Mesenchymal stem cell (in vitro differentiated cells and primary cell): ENCODE results near the gene CDC42EP1.
A peak's percentile ranks its signal among the peaks of the same experiment; 100 is the strongest.
"Not testable (repeated sequence)": the region's sequence is repeated elsewhere in the genome, so short reads cannot be mapped to it uniquely, and the experiment has no call there.

Experiments
- DNase-seq: peaks from one replicate; pipeline ENCODE4 v3.0.0-alpha.2; 2013
- H2AFZ ChIP-seq: one replicate; pipeline ENCODE4 v1.6.1; 2013; ENCODE audit warnings: low read depth, mild to moderate bottlenecking, control low read depth, inconsistent platforms, low read length, moderate library complexity
- H2AK5ac ChIP-seq: 2 replicates; pipeline ENCODE4 v1.6.1; 2013; ENCODE audit warnings: low read length, moderate library complexity, mild to moderate bottlenecking, inconsistent platforms; ENCODE audit not compliant: severe bottlenecking
- H2BK120ac ChIP-seq: one replicate; pipeline ENCODE4 v1.6.1; 2013; ENCODE audit warnings: low read depth, mild to moderate bottlenecking, inconsistent platforms, low read length, moderate library complexity
- H2BK12ac ChIP-seq, 2 experiments: one replicate each; pipeline ENCODE4 v1.6.1; 2013; ENCODE audit warnings: inconsistent platforms in 2 of 2, low read length in 2 of 2, mild to moderate bottlenecking in 2 of 2, moderate library complexity in 2 of 2, control low read depth in 1 of 2
- H2BK15ac ChIP-seq: one replicate; pipeline ENCODE4 v1.6.1; 2013; ENCODE audit warnings: mild to moderate bottlenecking, low read depth, inconsistent platforms; ENCODE audit not compliant: poor library complexity, severe bottlenecking
- H2BK5ac ChIP-seq: 2 replicates; pipeline ENCODE4 v1.6.1; 2013; ENCODE audit warnings: low read depth, mild to moderate bottlenecking, low read length, control low read depth, inconsistent platforms; ENCODE audit not compliant: poor library complexity, severe bottlenecking
- H3K14ac ChIP-seq, 2 experiments: one replicate each; pipeline ENCODE4 v1.6.1; 2013; ENCODE audit warnings: inconsistent platforms in 2 of 2, low read length in 2 of 2, control low read depth in 1 of 2, mild to moderate bottlenecking in 1 of 2, moderate library complexity in 1 of 2
- H3K18ac ChIP-seq, 2 experiments: one replicate each; pipeline ENCODE4 v1.6.1; 2013; ENCODE audit warnings: inconsistent platforms in 2 of 2, low read length in 2 of 2, control low read depth in 1 of 2, low read depth in 1 of 2, mild to moderate bottlenecking in 1 of 2
- H3K23ac ChIP-seq, 2 experiments: one replicate each; pipeline ENCODE4 v1.6.1; 2013; ENCODE audit warnings: inconsistent platforms in 2 of 2, low read length in 2 of 2, mild to moderate bottlenecking in 2 of 2, moderate library complexity in 2 of 2, control low read depth in 1 of 2
- H3K27ac ChIP-seq: 2 replicates; pipeline ENCODE4 v1.5.1; 2013; ENCODE audit warnings: mild to moderate bottlenecking, moderate library complexity, low read length, control low read depth, inconsistent platforms; ENCODE audit not compliant: poor library complexity, severe bottlenecking
- H3K27me3 ChIP-seq, 2 experiments: 2 replicates each; pipeline versions ENCODE4 v1.6.1 to v1.7.0; 2013; ENCODE audit warnings: low read length in 2 of 2, mild to moderate bottlenecking in 2 of 2, moderate library complexity in 2 of 2, control low read depth in 1 of 2, inconsistent platforms in 1 of 2; ENCODE audit not compliant: control insufficient read depth in 1 of 2, insufficient read depth in 1 of 2
- H3K36me3 ChIP-seq, 2 experiments: 2 replicates each; pipeline versions ENCODE4 v1.6.1 to v1.7.0; 2013; ENCODE audit warnings: low read length in 2 of 2, control low read depth in 1 of 2, inconsistent platforms in 1 of 2, low read depth in 1 of 2, mild to moderate bottlenecking in 1 of 2; ENCODE audit not compliant: insufficient read depth in 2 of 2, control insufficient read depth in 1 of 2
- H3K4ac ChIP-seq, 2 experiments: one replicate each; pipeline ENCODE4 v1.6.1; 2013; ENCODE audit warnings: inconsistent platforms in 2 of 2, low read length in 2 of 2, mild to moderate bottlenecking in 2 of 2, moderate library complexity in 2 of 2, control low read depth in 1 of 2, low read depth in 1 of 2
- H3K4me1 ChIP-seq: 2 replicates; pipeline ENCODE4 v1.6.1; 2013; ENCODE audit warnings: low read depth, low read length, control low read depth; ENCODE audit not compliant: control insufficient read depth, insufficient read depth
- H3K4me2 ChIP-seq: 2 replicates; pipeline ENCODE4 v1.6.1; 2013; ENCODE audit warnings: low read length, mild to moderate bottlenecking, inconsistent platforms; ENCODE audit not compliant: poor library complexity, severe bottlenecking
- H3K4me3 ChIP-seq, 2 experiments: 2 replicates each; pipeline versions ENCODE4 v1.5.1 to v1.7.0; 2013; ENCODE audit warnings: low read length in 2 of 2, mild to moderate bottlenecking in 2 of 2, control low read depth in 1 of 2, low read depth in 1 of 2; ENCODE audit not compliant: insufficient read depth in 1 of 2
- H3K79me1 ChIP-seq: replicated peaks from 2 replicates; pipeline ENCODE4 v1.6.1; 2013; ENCODE audit warnings: mild to moderate bottlenecking, control low read depth, low read length, inconsistent platforms; ENCODE audit not compliant: poor library complexity, severe bottlenecking
- H3K9ac ChIP-seq: 2 replicates; pipeline ENCODE4 v1.7.0; 2013; ENCODE audit warnings: mild to moderate bottlenecking, low read length, moderate library complexity
- H3K9me3 ChIP-seq: 2 replicates; pipeline ENCODE4 v1.7.0; 2013; ENCODE audit warnings: mild to moderate bottlenecking, low read length; ENCODE audit not compliant: control insufficient read depth
- H4K8ac ChIP-seq: one replicate; pipeline ENCODE4 v1.6.1; 2013; ENCODE audit warnings: inconsistent platforms, mild to moderate bottlenecking, low read length, moderate library complexity
- H4K91ac ChIP-seq: one replicate; pipeline ENCODE4 v1.6.1; 2013; ENCODE audit warnings: mild to moderate bottlenecking, low read length, inconsistent platforms
- WGBS: methylation state at CpG from one replicate; pipeline ENCODE4 v1.1.7; 2013; ENCODE audit warnings: mixed read lengths; 5-methylcytosine and 5-hydroxymethylcytosine counted together

The CDC42EP1 gene

GRCh38 chr22:37527952-37528351 lies 32.3 kb upstream of the CDC42EP1 start:
- not testable (repeated sequence) for H2BK12ac ChIP-seq, H3K14ac ChIP-seq, H3K4me2 ChIP-seq, H2AFZ ChIP-seq, H3K18ac ChIP-seq, H2AK5ac ChIP-seq, H3K4ac ChIP-seq, H3K9ac ChIP-seq, H3K36me3 ChIP-seq, H2BK5ac ChIP-seq, H4K8ac ChIP-seq, H3K4me3 ChIP-seq, H2BK120ac ChIP-seq, H4K91ac ChIP-seq, H3K27me3 ChIP-seq, H3K9me3 ChIP-seq, DNase-seq, H3K27ac ChIP-seq, H2BK15ac ChIP-seq, H3K79me1 ChIP-seq, H3K23ac ChIP-seq
- H3K4me1 ChIP-seq = peaks cover 18% of the 10 kb centered on the region
- 100% methylated on average over 5 of the region's 9 CpGs for WGBS

GRCh38 chr22:37529652-37530345 lies 30.5 kb upstream of the CDC42EP1 start:
- H4K91ac ChIP-seq = no peak overlapping the region
- no peak overlapping the region for H2BK5ac ChIP-seq
- H2BK120ac ChIP-seq = no peak overlapping the region
- no peak overlapping the region for H2AK5ac ChIP-seq
- H3K9ac ChIP-seq = no peak overlapping the region
- no peak overlapping the region for H2BK15ac ChIP-seq
- H3K36me3 ChIP-seq = no peaks in the 10 kb centered on the region
- H3K4me2 ChIP-seq = no peak overlapping the region
- no peaks in the 10 kb centered on the region for H3K79me1 ChIP-seq
- H2AFZ ChIP-seq = no peak overlapping the region
- no peak for DNase-seq
- no peak overlapping the region for H3K4ac ChIP-seq
- H3K9me3 ChIP-seq = no peaks in the 10 kb centered on the region
- no peak overlapping the region for H3K27ac ChIP-seq
- no peak overlapping the region for H3K18ac ChIP-seq
- H3K4me1 ChIP-seq = peaks cover 17% of the 10 kb centered on the region
- H4K8ac ChIP-seq = no peak overlapping the region
- no peak overlapping the region for H3K14ac ChIP-seq
- no peak overlapping the region for H3K23ac ChIP-seq
- 100% methylated on average over 1 of the region's 2 CpGs for whole genome bisulfite sequencing
- H3K4me3 ChIP-seq = no peak overlapping the region
- H2BK12ac ChIP-seq = no peak overlapping the region
- no peaks in the 10 kb centered on the region for H3K27me3 ChIP-seq

- 3% methylated on average over 9 of the region's 9 CpGs for WGBS
- peak overlapping the region; percentile 49 for H3K9ac ChIP-seq
- no peaks in the 10 kb centered on the region for H3K79me1 ChIP-seq
Measured at GRCh38 chr22:37533995-37534394, 26.3 kb upstream of the CDC42EP1 start.

GRCh38 chr22:37534445-37534844 lies 25.8 kb upstream of the CDC42EP1 start:
- Histone ChIP-seq H3K23ac (no peak overlapping the region), H3K9me3 (no peaks in the 10 kb centered on the region), H4K91ac (no peak overlapping the region), H3K79me1 (no peaks in the 10 kb centered on the region), H3K14ac (no peak overlapping the region), H3K36me3 (no peaks in the 10 kb centered on the region), H3K9ac (no peak overlapping the region), H2AK5ac (no peak overlapping the region), H2BK120ac (no peak overlapping the region), H2BK15ac (no peak overlapping the region), H3K27ac (no peak overlapping the region), H3K18ac (no peak overlapping the region), H3K27me3 (no peaks in the 10 kb centered on the region), H3K4me2 (no peak overlapping the region), H3K4me1 (peaks cover 10% of the 10 kb centered on the region), H2BK5ac (no peak overlapping the region), H3K4ac (no peak overlapping the region), H4K8ac (no peak overlapping the region), H2BK12ac (no peak overlapping the region), H3K4me3 (no peak overlapping the region), H2AFZ (no peak overlapping the region)
- no peak for DNase-seq
- 100% methylated on average over 3 of the region's 3 CpGs for WGBS

More at GRCh38 chr22:37533995-37534394, 26.3 kb upstream of the CDC42EP1 start:
- Histone ChIP-seq H3K27ac (no peak overlapping the region), H3K23ac (no peak overlapping the region), H4K91ac (no peak overlapping the region), H3K36me3 (no peaks in the 10 kb centered on the region), H3K27me3 (no peaks in the 10 kb centered on the region), H2BK5ac (no peak overlapping the region), H2AK5ac (no peak overlapping the region), H3K4ac (no peak overlapping the region), H3K4me3 (no peak overlapping the region), H2BK12ac (no peak overlapping the region), H3K9me3 (no peaks in the 10 kb centered on the region), H3K18ac (no peak overlapping the region), H2BK15ac (no peak overlapping the region), H3K4me1 (peaks cover 7% of the 10 kb centered on the region), H2BK120ac (no peak overlapping the region), H2AFZ (no peak overlapping the region), H3K4me2 (no peak overlapping the region), H4K8ac (no peak overlapping the region), H3K14ac (no peak overlapping the region)
- peak; percentile 87 for DNase-seq
